Measurements from ENCODE around the gene KRTAP9-7.
"Not testable (repeated sequence)": the region's sequence is repeated elsewhere in the genome, so short reads cannot be mapped to it uniquely, and the experiment has no call there.

Gene KRTAP9-7

DNA sequence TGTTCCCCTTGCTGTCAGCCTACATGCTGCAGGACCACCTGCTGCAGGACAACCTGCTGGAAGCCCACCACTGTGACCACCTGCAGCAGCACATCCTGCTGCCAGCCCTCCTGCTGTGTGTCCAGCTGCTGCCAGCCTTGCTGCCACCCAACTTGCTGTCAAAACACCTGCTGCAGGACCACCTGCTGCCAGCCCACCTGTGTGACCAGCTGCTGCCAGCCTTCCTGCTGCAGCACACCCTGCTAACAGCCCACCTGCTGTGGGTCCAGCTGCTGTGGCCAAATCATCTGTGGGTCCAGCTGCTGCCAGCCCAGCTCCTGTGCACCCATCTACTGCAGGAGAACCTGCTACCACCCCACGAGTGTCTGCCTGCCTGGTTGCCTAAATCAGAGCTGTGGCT is 4.2 kb upstream of the KRTAP9-7 start:
- not testable (repeated sequence) for DNase-seq (ENCODE audit: low read depth in 2 of 3, low spot score in 2 of 3)

DNA sequence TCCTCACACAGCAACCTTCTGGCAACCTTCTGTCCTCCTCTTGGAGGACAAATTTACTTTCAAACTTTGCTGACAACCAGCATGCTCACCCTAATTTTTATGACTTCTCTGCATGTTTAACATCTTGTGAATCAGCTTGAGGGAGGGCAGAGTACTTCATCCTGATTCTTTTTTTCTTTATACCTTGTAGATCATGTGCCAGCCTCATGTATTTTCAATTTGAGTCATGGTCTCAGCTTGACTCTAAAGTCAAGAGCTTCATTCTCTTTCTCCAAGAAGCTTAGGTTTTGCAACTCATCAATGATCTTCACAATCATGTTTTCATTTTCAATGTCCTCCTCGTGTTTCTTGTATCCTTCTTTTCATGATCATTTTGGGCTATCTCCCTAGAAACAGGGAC is 3.6 kb upstream of the KRTAP9-7 start:
- DNase-seq (ENCODE audit: low read depth in 2 of 3, low spot score in 2 of 3), result no peak

DNA sequence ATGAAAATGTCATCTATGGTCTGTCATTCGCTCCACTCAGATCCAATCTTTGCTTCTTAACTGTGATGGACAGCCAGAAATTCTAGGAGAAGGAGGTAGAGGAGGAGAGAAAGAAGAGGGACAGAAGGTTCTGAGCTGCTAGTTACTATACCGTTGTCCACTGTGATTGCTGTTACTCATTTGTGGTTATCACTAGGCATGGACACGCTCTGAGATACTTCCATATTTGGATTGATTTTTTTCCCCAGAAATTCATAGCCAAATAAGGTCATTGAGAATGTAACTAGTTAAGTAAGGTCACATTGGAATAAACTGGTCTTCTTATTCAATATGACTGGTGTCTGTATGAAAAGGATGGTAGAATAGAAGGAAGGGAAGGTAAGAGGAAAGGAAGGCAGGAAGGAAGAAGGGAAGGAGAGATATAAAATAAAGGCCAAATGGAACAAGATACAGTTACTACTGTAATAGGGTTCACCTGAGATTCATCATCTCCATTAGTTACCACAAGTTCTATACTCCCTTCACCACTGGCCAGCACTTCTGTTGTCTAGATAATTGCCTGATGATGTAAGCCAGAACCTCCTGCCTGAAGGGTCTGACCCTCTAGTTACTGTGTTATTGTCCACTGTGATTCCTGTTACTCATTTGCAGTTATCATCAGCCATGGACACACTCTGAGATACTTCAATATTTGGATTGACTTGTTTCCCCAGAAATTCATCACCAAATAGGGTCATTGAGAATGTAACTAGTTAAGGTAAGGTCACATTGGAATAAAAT is 2.9 kb downstream of the KRTAP9-7 start:
- no peak for DNase-seq (ENCODE audit: low read depth in 2 of 3, low spot score in 2 of 3)

DNA sequence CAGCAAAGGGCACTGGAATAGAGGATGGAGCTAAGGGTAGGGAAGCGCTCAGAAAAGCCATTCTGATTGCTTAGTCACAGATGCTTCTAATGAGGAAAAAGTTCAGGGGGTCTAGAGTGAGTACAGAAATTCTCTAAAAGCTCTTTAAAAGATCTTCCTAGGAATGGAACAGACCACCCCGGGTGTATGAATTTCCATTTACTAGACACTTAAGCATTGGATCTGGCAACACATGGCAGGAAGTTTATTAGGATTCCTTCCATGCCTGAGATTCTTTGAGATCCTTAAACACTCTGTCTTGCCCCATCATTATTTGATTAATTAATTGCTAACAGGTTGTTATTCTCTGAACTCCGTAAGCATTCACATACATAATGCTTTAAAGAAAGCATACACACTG is 8.5 kb downstream of the KRTAP9-7 start:
- no peak for DNase-seq (ENCODE audit: low read depth in 2 of 3, low spot score in 2 of 3)

DNA sequence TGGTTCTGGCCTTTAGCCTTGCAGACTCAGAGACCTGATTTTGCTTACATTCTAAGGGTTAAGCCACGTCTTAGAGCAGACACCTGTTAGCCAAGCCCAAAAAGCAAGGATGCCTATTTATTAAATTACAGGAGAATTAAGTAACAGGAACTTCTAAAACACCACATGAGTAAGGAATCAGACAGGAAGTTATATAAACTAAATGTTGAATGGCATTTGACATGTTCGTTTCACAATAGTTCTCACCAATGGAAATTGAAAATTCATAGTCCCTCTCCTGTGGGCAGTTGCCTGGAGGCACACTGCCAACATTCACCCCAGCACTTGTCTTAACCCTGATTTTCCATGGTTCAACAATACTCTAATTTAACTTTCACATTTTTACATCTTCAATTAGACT is 9.0 kb downstream of the KRTAP9-7 start:
- DNase-seq (ENCODE audit: low read depth in 2 of 3, low spot score in 2 of 3), result no peak

DNA sequence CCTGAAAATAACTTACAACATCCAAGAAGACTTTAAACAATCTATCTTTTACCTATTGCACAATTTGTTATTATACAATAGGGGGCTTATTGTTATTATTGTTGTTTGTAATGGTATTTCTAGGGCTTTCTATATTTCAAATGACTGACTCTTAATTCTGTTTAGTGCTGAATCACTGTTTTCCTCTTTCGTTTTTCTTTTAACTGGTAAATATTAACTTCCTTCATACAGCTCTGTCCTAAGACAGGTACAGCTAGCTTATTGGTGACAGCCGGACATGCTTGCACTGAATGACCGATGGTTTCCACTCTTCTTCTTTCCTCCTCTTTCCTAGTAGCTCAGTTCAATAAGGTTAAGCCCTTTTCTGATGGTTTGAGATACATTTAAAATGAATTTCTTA is 11.6 kb downstream of the KRTAP9-7 start:
- DNase-seq (ENCODE audit: low read depth in 2 of 3, low spot score in 2 of 3), result no peak

DNA sequence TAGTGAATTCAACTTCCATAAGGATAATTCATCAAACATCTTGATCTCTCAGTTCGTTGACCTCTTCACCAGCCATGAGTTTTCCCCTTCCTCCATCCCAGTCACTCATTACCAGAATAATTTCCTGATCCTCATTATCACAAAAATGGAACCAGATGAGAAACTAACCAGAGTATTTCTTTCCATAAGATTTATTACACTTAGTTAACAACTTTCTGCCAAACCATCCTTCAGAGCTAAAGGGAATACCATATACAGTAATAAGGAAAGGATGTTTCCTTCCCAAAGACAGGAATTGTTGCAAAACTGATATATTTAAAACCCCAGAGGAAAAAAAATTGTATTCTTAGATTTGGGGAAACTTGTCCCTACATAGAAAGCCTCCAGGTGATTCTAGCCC is 18.5 kb downstream of the KRTAP9-7 start:
- DNase-seq (ENCODE audit: low read depth in 2 of 3, low spot score in 2 of 3), result no peak

DNA sequence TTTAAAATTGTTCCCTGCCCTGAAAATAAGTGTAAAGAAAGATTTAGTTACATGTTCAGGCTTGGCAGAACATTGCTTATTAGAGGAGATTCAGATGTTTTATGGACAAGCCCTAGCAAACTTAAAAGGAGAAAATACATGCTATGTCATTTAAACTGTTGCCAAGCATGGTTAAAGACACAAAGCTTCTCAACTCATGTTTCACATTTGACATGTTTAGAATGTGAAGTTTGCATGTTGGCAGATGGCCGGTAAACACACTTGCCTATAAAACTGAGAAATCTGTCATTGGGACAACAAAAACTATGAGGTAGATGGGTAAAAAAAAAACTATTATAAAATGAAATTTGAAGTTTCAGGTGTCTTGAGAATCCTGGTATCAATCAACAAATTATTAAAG is 21.3 kb downstream of the KRTAP9-7 start:
- DNase-seq (ENCODE audit: low read depth in 2 of 3, low spot score in 2 of 3), result no peak

DNA sequence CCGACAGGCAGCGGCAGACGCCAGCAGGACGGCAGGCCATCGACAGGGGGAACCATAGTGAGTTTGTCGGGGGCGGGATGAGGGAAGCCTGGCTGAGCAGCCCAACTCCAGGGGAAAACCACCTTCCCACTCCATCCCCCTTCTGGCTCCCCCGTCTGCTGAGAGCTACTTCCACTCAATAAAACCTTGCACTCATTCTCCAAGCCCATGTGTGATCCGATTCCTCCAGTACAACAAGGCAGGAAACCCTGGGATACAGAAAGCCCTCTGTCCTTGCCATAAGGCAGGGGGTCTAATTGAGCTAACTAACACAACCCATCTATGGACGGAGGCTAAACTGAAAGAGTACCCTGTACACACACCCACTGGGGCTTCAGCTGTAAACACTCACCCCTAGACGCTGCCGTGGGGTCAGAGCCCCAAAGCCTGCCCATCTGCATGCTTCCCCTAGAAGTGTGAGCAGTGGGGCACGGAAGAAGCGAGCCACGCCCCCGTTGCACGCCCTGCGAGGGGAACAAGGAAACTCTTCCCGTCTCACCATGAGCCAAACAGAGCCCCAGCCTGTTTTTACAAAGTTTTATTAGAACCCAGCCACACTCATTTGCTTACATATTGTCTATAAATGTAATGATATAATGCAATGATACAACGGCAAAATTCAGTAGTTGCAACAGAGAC is 23.1 kb downstream of the KRTAP9-7 start:
- DNase-seq (ENCODE audit: low read depth in 2 of 3, low spot score in 2 of 3), result no peak

DNA sequence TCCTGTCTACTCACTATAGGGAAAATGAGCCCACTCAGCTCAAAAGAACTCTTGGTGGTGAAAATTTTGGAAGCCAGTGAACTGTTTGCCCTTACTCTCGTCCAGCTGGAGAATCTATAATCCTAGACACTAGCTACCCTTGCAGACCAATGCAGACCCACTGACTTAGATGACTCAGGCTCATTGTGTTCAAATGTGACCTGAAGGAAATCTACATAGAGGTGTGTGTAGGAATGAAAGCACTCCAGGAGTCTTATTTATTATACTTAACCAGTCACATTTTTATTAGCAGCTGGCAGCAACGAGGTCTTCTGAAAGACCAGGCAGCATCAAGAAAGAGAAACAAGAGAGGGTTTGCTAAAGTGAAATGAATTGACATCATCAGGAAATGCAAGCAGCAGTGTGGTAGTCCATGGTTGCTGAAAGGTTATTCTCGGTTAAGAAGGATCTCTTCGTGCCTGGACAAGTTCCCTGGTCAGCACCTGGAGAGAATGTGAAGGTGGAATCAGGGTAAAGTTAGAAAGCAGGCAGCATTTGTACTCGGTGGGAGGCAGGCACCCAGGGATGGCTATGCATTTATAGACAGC is 25.8 kb downstream of the KRTAP9-7 start:
- DNase-seq (ENCODE audit: low read depth in 2 of 3, low spot score in 2 of 3), result no peak

DNA sequence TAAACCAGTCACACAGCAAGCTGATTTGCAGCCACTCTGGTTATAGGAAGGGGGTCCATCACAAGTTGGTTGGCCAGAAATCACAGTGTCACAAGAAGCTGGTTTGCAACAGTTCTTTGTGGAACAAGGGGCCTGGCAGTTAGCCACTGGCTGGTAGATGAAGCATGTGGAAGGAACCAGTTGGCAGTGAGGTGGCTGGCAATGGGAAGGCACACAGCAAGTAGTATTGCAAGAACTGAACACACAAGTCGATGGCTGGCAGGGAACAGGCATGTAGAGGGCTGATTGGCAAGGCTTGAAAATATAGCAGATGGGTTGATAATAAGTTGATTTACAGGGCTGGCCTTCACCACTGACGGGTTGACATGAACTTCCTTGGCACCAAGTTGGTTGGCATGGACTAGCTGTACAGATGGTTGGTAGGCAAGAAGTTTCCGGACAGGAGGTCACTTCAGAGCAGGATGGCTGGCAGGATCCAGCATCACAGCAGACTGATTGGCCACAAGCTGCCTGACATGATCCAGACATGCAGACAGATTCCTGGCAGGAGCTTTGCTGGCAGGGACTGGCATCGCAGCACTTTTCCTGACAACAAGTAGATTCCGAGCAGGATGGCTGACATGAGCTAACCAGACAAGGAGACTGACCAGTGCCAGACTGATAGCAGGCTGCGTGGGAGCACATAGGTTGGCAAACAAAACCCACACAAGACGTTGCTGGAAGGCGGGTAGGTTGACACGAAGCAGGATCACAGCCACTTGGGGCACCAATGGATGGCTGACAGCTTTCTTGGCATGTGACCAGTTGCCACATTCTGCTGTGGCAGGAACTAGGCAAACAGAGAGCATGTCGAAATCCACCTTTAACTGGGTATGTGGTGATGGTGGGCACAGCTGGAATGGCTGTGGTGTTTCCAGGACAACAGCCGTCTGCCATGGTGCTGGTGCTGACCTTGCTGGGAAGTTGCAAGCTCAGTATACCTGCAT is 26.7 kb downstream of the KRTAP9-7 start, which contains the start of gene KRTAP29-1:
Gene KRTAP29-1, minus strand, starts transcription at position 936 of the 986 bp plus-strand sequence. Its CDS starts 0 bp downstream, at position 936.
- no peak for DNase-seq (ENCODE audit: low read depth in 2 of 3, low spot score in 2 of 3)

DNA sequence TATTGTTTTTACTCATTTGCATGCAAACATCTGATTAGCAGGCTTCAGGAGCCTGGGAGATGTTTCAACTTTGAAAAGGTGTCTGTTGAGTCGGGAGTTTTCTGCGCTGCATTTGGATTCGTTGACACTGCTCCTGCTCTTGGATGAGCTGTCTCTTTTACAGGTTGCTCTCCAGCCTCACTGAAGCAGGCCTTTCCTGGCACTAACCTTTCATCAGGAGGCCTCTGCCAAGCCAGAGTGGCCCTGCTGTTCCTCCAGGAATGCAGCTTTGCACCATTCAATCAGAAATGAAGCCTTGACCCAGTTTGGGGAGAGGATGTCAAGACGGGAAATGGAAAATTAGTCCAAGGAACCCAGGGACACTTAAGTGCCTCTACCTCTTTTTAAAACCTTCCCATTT is 27.5 kb downstream of the KRTAP9-7 start:
- DNase-seq (ENCODE audit: low read depth in 2 of 3, low spot score in 2 of 3), result no peak

DNA sequence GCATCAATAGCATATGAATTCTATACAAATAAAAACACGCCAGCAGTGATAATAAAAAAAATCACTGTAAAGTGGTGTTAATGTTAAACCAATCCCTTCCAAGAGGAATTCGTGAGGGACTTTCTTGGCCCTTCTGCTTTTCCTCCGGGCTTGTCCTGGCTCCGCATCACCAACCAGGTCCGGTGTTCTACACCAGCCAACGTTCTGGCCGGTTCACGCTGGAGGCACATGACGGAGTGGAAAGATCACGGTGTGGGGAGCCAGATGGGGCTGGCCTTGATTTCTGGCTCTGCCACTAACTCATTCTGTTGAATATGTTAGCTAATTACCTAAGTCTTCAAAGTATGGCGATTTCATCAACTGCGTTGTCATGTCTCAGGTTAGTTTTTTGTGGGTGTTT is 28.6 kb downstream of the KRTAP9-7 start:
- DNase-seq (ENCODE audit: low read depth in 2 of 3, low spot score in 2 of 3), result no peak

DNA sequence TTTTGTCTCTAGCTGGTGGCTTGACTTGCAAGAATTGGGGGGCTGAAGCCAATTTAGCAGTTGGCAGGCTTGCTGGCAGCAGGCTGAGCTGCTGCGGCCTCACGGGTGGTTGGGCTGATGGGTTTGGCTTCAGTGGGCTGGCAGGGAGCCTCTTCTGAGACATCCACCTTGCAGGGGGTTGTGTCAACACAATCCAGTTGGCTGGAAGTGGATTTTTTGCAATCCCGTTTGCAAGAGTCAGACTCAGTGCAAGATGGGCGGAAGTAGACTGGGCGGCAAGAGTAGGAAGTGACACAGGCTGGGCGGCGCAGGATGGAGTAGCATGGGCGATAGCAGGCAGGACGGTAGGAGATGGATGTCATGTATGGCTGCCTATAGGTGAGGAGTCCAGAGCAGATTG is 32.1 kb downstream of the KRTAP9-7 start:
- no peak for DNase-seq (ENCODE audit: low read depth in 2 of 3, low spot score in 2 of 3)

DNA sequence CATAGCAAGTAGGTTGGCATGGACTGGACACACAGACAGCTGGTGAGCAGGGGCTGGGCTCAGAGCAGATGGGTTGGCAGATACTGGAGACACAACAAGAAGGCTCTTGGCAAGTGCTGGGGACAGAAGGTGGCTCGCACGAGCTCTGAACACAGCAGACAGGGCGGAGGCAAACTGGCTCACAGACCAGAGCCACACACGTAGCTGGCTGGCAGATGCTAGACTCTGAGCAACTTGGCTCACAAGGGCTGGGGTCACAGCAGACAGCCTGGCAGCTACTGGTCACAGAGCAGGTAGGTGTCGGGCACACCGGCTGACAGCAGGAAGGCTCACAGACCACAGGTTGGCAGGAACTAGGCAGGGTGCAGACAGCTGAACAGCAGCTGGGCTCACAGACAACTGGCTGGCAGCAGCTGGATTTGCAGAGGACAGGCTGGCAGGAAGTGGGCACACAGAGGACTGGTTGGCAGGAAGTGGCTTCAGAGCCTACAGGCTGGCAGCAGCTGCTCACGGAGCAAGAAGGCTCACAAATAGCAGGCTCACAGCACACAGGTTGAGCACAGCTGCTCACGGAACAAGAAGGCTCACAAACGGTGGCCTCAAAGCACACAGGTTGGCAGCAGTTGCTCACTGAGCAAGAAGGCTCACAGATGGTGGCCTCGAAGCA is 32.9 kb downstream of the KRTAP9-7 start:
- peak; percentile 14 to 23 (median 22) for DNase-seq (ENCODE audit: low read depth in 2 of 3, low spot score in 2 of 3)

DNA sequence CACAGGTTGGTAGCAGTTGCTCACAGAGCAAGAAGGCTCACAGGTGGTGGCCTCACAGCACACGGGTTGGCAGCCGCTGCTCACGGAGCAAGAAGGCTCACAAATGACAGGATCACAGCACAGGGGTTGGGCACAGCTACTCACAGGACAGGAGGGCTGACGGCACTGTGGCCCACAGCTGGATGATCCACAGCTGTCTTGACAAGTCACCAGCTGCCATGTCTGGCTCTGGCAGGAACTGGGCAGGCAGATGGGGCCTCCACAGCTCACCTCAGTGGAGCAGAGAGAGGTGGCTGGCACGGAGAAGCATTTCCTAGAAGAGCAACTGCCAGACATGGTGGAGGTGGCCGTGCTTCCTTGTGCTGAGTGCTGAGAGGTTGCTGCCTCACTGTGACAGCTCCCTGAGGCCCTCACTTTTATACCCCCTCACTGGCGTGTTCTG is 33.4 kb downstream of the KRTAP9-7 start, which contains the start of gene KRTAP16-1:
Gene KRTAP16-1, minus strand, starts transcription at position 392 of the 442 bp plus-strand sequence. Its CDS starts 56 bp downstream, at position 336.
- no peak for DNase-seq (ENCODE audit: low read depth in 2 of 3, low spot score in 2 of 3)

DNA sequence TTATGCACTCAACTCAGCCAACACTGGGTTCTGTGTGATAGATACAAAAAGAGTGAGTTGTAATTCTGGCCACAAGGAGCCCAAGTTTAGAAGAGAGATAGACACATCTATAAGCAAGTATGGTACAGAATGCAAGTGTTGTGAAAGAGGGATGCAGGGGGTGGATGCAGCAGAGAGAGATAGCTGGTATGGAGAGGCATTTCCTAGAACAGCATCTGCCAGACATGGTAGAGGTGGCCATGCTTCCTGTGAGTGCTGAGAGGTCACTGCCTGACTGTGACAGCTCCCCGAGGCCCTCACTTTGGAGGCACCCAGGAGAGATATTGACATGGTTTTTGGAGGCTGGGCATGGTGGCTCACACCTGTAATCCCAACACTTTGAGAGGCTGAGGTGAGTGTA is 35.6 kb downstream of the KRTAP9-7 start:
- no peak for DNase-seq (ENCODE audit: low read depth in 2 of 3, low spot score in 2 of 3)

DNA sequence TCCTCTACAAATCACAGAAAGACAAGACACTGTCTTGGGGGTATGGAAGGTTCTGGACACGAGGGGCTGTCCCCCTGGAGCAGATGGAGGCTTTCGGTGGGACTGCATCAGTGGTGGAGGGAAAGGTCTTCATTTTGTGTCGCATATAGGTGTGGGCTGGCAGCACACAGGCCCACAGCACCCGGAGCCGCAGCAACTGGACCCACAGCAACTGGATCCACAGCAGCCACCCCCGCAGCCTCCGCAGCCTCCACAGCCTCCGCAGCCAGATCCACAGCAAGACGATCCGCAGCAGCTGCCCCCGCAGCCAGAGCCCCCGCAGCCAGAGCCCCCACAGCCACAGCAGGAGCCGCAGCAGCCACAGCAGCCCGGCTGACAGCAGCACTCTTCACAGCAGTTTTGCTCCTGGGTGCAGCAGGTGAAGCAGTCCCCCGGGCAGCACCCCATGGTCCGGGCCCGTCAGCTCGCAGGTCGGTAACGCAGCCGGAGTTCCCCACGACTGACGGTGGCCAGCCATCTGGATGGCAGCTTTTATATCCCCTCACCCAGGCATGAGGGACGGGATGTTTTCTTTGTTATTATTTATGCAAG is 39.8 kb downstream of the KRTAP9-7 start, which contains the start of gene KRTAP17-1:
Gene KRTAP17-1, minus strand, starts transcription at position 507 of the 591 bp plus-strand sequence. Its CDS starts 60 bp downstream, at position 447.
- no peak for DNase-seq (ENCODE audit: low read depth in 2 of 3, low spot score in 2 of 3)

DNA sequence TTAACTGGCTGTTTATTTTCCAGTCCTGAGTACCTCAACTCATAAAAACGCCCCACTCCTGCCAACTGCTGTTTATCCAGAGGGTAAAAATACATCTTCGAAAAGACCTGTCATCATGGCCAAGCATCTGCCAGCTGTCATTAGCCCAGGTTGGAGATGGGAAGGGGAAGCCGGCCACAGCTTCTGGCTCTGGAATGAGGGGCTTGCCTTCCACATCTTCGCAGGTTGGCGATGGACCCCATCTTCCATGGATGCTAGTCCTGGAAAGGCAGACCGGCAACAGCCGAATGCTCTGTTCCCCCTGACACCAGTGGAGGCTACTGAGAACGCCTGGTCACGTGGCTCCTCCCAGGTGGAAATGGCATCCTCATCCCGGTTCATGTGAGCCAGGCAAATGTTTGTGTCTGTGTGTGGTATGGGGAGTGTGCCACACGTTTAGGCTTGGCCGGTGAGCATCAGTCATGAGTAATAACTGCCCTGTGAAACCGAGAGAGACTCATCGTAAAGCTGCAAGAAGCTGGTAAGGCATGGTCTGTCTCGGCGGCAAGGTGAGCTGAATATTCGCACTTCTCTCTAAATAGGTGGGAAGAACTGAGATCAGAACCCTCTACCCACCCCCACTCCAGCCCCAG is 40.4 kb downstream of the KRTAP9-7 start:
- no peak for DNase-seq (ENCODE audit: low read depth in 2 of 3, low spot score in 2 of 3)

All from activated CD8-positive, alpha-beta memory T cell treated with anti-CD3 and anti-CD28 coated beads for 48 hours (primary cell).